Fibroblast of lung (primary cell): ENCODE measurements around the gene JPH2. TPM values are rescaled to one million over a fixed set of nuclear protein-coding genes. Genes with fewer than 3 reads are reported as not detected.
A peak's percentile ranks its signal among the peaks of the same experiment; 100 is the strongest.

Experiments
- DNase-seq, 2 donors: peaks; one replicate each; pipeline versions ENCODE4 v3.0.0 to v3.0.0-alpha.2; 2010; ENCODE audit warnings: low read depth in 2 of 2
- H2AFZ ChIP-seq: 2 replicates; pipeline ENCODE4 v1.5.1; 2012; ENCODE audit warnings: low read length, control low read depth, inconsistent platforms
- H3K27ac ChIP-seq: 2 replicates; pipeline ENCODE4 v1.5.1; 2011; ENCODE audit warnings: low read length, control low read depth; ENCODE audit not compliant: insufficient read depth
- H3K27me3 ChIP-seq: 2 replicates; pipeline ENCODE4 v1.5.1; 2011; ENCODE audit warnings: mild to moderate bottlenecking, low read length; ENCODE audit not compliant: control insufficient read depth, insufficient read depth
- H3K36me3 ChIP-seq: 2 replicates; pipeline ENCODE4 v1.5.1; 2011; ENCODE audit warnings: low read length; ENCODE audit not compliant: control insufficient read depth, insufficient read depth
- H3K4me1 ChIP-seq: 2 replicates; pipeline ENCODE4 v1.5.1; 2011; ENCODE audit warnings: low read length; ENCODE audit not compliant: control insufficient read depth, insufficient read depth; ENCODE audit errors: extremely low read depth
- H3K4me2 ChIP-seq: 2 replicates; pipeline ENCODE4 v1.5.1; 2011; ENCODE audit warnings: low read length, control low read depth; ENCODE audit not compliant: insufficient read depth; ENCODE audit errors: extremely low read depth
- H3K4me3 ChIP-seq, 4 experiments: fragments of 200-600 bp in 1 of 4; sonication (generic) in 1 of 4; replicated peaks in 1 of 4; 2 replicates each; pipeline ENCODE4 v1.5.1; 2011 to 2016; ENCODE audit warnings: low read length in 4 of 4, low read depth in 3 of 4, mild to moderate bottlenecking in 3 of 4, control low read depth in 2 of 4, inconsistent platforms in 1 of 4, mixed read lengths in 1 of 4; ENCODE audit not compliant: insufficient read depth in 1 of 4; ENCODE audit errors: control extremely low read depth in 1 of 4
- H3K79me2 ChIP-seq: 2 replicates; pipeline ENCODE4 v1.5.1; 2012; ENCODE audit warnings: mild to moderate bottlenecking, low read length, inconsistent platforms; ENCODE audit not compliant: control insufficient read depth, insufficient read depth
- H3K9ac ChIP-seq: 2 replicates; pipeline ENCODE4 v1.5.1; 2011; ENCODE audit warnings: mild to moderate bottlenecking, low read length, control low read depth; ENCODE audit not compliant: insufficient read depth
- H3K9me3 ChIP-seq: 2 replicates; pipeline ENCODE4 v1.5.1; 2012; ENCODE audit warnings: low read depth, low read length; ENCODE audit not compliant: control insufficient read depth, insufficient read depth
- H4K20me1 ChIP-seq: 2 replicates; pipeline ENCODE4 v1.5.1; 2011; ENCODE audit warnings: low read length; ENCODE audit not compliant: control insufficient read depth, insufficient read depth; ENCODE audit errors: extremely low read depth
- CTCF ChIP-seq, 2 donors: IDR thresholded peaks in 1 of 2; conservative IDR thresholded peaks in 1 of 2; 1 replicate in 1 of 2; 2 replicates in 1 of 2; pipeline ENCODE4 v1.5.1; 2011 to 2012; ENCODE audit warnings: low read length in 2 of 2, control low read depth in 1 of 2, inconsistent platforms in 1 of 2, low read depth in 1 of 2, mild to moderate bottlenecking in 1 of 2
- EZH2 ChIP-seq: IDR thresholded peaks from 2 replicates; pipeline ENCODE4 v1.5.1; 2012; ENCODE audit warnings: low read length, control low read depth, mild to moderate bottlenecking; ENCODE audit errors: missing control alignments
- polyA plus RNA-seq, 2 donors: library from polyadenylated mRNA; depleted of rRNA in 1 of 2; stranded (reverse) in 1 of 2; unstranded in 1 of 2; fragments of >200 nt; gene quantifications; 2 replicates each; pipeline ENCODE4 v1.2.1, GENCODE V29; 2011 to 2012; ENCODE audit warnings: missing spikeins in 1 of 2
- total RNA-seq: library from RNA; depleted of rRNA; stranded (reverse); fragments of >200 nt; gene quantifications from 2 replicates; pipeline ENCODE4 v1.2.1, GENCODE V29; 2014

The JPH2 gene
- total and polyA plus RNA-seq, 2 donors (not counting 1 experiment from before 2014, with no cell fraction given) = 0.66 to 4.9 TPM

GRCh38 chr20:44138867-44139266, 48.1 kb downstream of the JPH2 start:
- H3K4me2 ChIP-seq = no peak overlapping the region
- no peak for DNase-seq
- no peaks in the 10 kb centered on the region for H3K36me3 ChIP-seq
- no peak overlapping the region for H3K4me3 ChIP-seq
- no peaks in the 10 kb centered on the region for H3K27me3 ChIP-seq
- peaks cover 2% of the 10 kb centered on the region for H4K20me1 ChIP-seq
- no peak overlapping the region for H3K9ac ChIP-seq
- H3K4me1 ChIP-seq = no peaks in the 10 kb centered on the region
- no peaks in the 10 kb centered on the region for H3K9me3 ChIP-seq
- H3K79me2 ChIP-seq = no peaks in the 10 kb centered on the region
- no peak for TF ChIP-seq EZH2
- no peak for TF ChIP-seq CTCF (conservative IDR thresholded peaks at IDR 0.05 in 1 of 2, IDR thresholded peaks at IDR 0.05 in 1 of 2; ENCODE audit: low read depth in 1 of 2, low read length in 2 of 2)
- no peak overlapping the region for H3K27ac ChIP-seq
- H2AFZ ChIP-seq = no peak overlapping the region

GRCh38 chr20:44137266-44137801, 49.7 kb downstream of the JPH2 start:
- Histone ChIP-seq H3K4me2 (no peak overlapping the region), H3K4me3 (no peak overlapping the region), H3K79me2 (no peaks in the 10 kb centered on the region), H3K27ac (no peak overlapping the region), H3K36me3 (no peaks in the 10 kb centered on the region), H3K4me1 (no peaks in the 10 kb centered on the region), H4K20me1 (peaks cover 2% of the 10 kb centered on the region), H2AFZ (no peak overlapping the region), H3K9ac (no peak overlapping the region), H3K9me3 (no peaks in the 10 kb centered on the region), H3K27me3 (no peaks in the 10 kb centered on the region)
- TF ChIP-seq EZH2 (no peak), CTCF (conservative IDR thresholded peaks at IDR 0.05 in 1 of 2, IDR thresholded peaks at IDR 0.05 in 1 of 2; ENCODE audit: low read depth in 1 of 2, low read length in 2 of 2) (no peak)
- DNase-seq = peak in 1 of 2 donors; percentile 88

- peak in 1 of 2 donors; percentile 18 for DNase-seq
- H3K9ac ChIP-seq = no peak overlapping the region
- H2AFZ ChIP-seq = no peak overlapping the region
- H3K4me1 ChIP-seq = no peaks in the 10 kb centered on the region
- H3K27me3 ChIP-seq = no peaks in the 10 kb centered on the region
- no peak for TF ChIP-seq EZH2
- no peak for TF ChIP-seq CTCF (conservative IDR thresholded peaks at IDR 0.05 in 1 of 2, IDR thresholded peaks at IDR 0.05 in 1 of 2; ENCODE audit: low read depth in 1 of 2, low read length in 2 of 2)
- H3K4me2 ChIP-seq = no peak overlapping the region
- no peaks in the 10 kb centered on the region for H3K9me3 ChIP-seq
- no peak overlapping the region for H3K4me3 ChIP-seq
- no peak overlapping the region for H3K27ac ChIP-seq
- H3K79me2 ChIP-seq = no peaks in the 10 kb centered on the region
- no peaks in the 10 kb centered on the region for H3K36me3 ChIP-seq
- H4K20me1 ChIP-seq = peaks cover 2% of the 10 kb centered on the region
Observed at GRCh38 chr20:44136579-44137265, 50.3 kb downstream of the JPH2 start.
